PC-3 (cell line): ENCODE measurements around the gene RALY. TPM values are rescaled to one million over a fixed set of nuclear protein-coding genes. Genes with fewer than 3 reads are reported as not detected.

Experiments
- ATAC-seq: fragments of 200-7000 bp; cut with Tn5 transposase; 2 replicates; pipeline ENCODE4 v1.9.1; 2020; ENCODE audit warnings: mild to moderate bottlenecking, moderate library complexity
- BruUV-seq: library from RNA; stranded (reverse); fragments of 400-500 nt; replicated peaks from 2 replicates; lab custom pipeline; 2021; lab: Mats Ljungman, UMichigan
- CTCF ChIA-PET: fragments of 300-600 bp; sonication (Branson Sonifier 250); formaldehyde crosslinking; loops from one replicate; lab custom pipeline; 2022; ENCODE audit warnings: antibody characterized with exemption; lab: Charles Lee
- POLR2A ChIA-PET: fragments of 300-600 bp; sonication (Branson Sonifier 250); formaldehyde crosslinking; loops from one replicate; lab custom pipeline; 2022; ENCODE audit warnings: antibody characterized with exemption; ENCODE audit not compliant: unreplicated experiment; lab: Charles Lee
- DNase-seq: peaks from one replicate; pipeline ENCODE4 v3.0.0-alpha.2; 2015
- H2AFZ ChIP-seq: fragments of 300-600 bp; sonication (generic); 2 replicates; pipeline ENCODE4 v1.6.0; 2016; ENCODE audit warnings: antibody characterized with exemption, low read length
- H3F3A ChIP-seq: fragments of 300-600 bp; sonication (generic); one replicate; pipeline ENCODE4 v1.6.0; 2017; ENCODE audit warnings: antibody characterized with exemption, low read length, control low read depth, mild to moderate bottlenecking; ENCODE audit not compliant: unreplicated experiment
- H3K27ac ChIP-seq: fragments of 300-600 bp; sonication (generic); 2 replicates; pipeline ENCODE4 v1.5.1; 2016; ENCODE audit warnings: mild to moderate bottlenecking, low read length
- H3K27me3 ChIP-seq: fragments of 300-600 bp; sonication (generic); 2 replicates; pipeline ENCODE4 v1.6.1; 2016; ENCODE audit warnings: low read length, mixed read lengths
- H3K36me3 ChIP-seq: fragments of 300-600 bp; sonication (generic); 2 replicates; pipeline ENCODE4 v1.6.1; 2016; ENCODE audit warnings: low read depth, mixed run types, low read length, mixed read lengths
- H3K4me1 ChIP-seq: fragments of 300-600 bp; sonication (generic); 2 replicates; pipeline ENCODE4 v1.5.1; 2016; ENCODE audit warnings: low read length; ENCODE audit not compliant: insufficient read depth
- H3K4me2 ChIP-seq: fragments of 300-600 bp; sonication (generic); 2 replicates; pipeline ENCODE4 v1.6.0; 2016; ENCODE audit warnings: low read length
- H3K4me3 ChIP-seq: fragments of 300-600 bp; sonication (generic); 2 replicates; pipeline ENCODE4 v1.5.1; 2016; ENCODE audit warnings: mild to moderate bottlenecking, low read length, mixed read lengths
- H3K79me2 ChIP-seq: fragments of 300-600 bp; sonication (generic); 2 replicates; pipeline ENCODE4 v1.6.1; 2017; ENCODE audit warnings: low read length, mixed read lengths
- H3K9ac ChIP-seq: fragments of 300-600 bp; sonication (generic); 2 replicates; pipeline ENCODE4 v1.6.0; 2016; ENCODE audit warnings: mild to moderate bottlenecking, low read length
- H3K9me2 ChIP-seq: fragments of 300-600 bp; sonication (generic); replicated peaks from 2 replicates; pipeline ENCODE4 v1.6.1; 2016; ENCODE audit warnings: mixed run types, low read length, mixed read lengths
- H3K9me3 ChIP-seq: fragments of 300-600 bp; sonication (generic); 2 replicates; pipeline ENCODE4 v1.6.1; 2016; ENCODE audit warnings: low read length, mixed read lengths
- H4K20me1 ChIP-seq: fragments of 300-600 bp; sonication (generic); 2 replicates; pipeline ENCODE4 v1.6.1; 2016; ENCODE audit warnings: low read length, mixed read lengths
- EZH2 ChIP-seq: fragments of 300-600 bp; sonication (generic); IDR thresholded peaks from one replicate; pipeline ENCODE4 v1.6.1; 2017; ENCODE audit warnings: antibody characterized with exemption, mild to moderate bottlenecking, low read length; ENCODE audit not compliant: unreplicated experiment
- EZH2phosphoT487 ChIP-seq: fragments of 300-600 bp; sonication (generic); IDR thresholded peaks from 2 replicates; pipeline ENCODE4 v1.6.1; 2018; ENCODE audit warnings: mild to moderate bottlenecking, antibody characterized with exemption, low read length, borderline replicate concordance
- intact Hi-C: fragments of 100-400 bp; cut with micrococcal nuclease; formaldehyde crosslinking; loops from 2 replicates; pipeline ENCODE4 v1.9.0; 2023
- total RNA-seq: library from RNA; depleted of rRNA; stranded (reverse); fragments of >200 nt; gene quantifications from 2 replicates; pipeline ENCODE4 v1.2.3, GENCODE V29; 2014
- TF ChIP-seq, protein P1 (sequence below): fragments of 300-600 bp; sonication (generic); conservative IDR thresholded peaks from 2 replicates; pipeline ENCODE4 v1.5.1; 2017; ENCODE audit warnings: antibody characterized with exemption, low read depth, mild to moderate bottlenecking, low read length

RALY gene
- total RNA-seq, 1 experiment from 2014 or later = 160 TPM

GRCh38 chr20:34082232-34082887, 88.6 kb downstream of the RALY start:
- Histone ChIP-seq H3K4me3 (no peak overlapping the region), H3K36me3 (peaks cover 35% of the 10 kb centered on the region), H3K9me2 (no peaks in the 10 kb centered on the region), H3K27me3 (no peaks in the 10 kb centered on the region), H3K79me2 (no peaks in the 10 kb centered on the region), H3K4me2 (no peak overlapping the region), H2AFZ (no peak overlapping the region), H4K20me1 (peaks cover 4% of the 10 kb centered on the region; the same call in 1 of the 2 replicates), H3K27ac (no peak overlapping the region), H3K9me3 (no peaks in the 10 kb centered on the region), H3F3A (peaks cover 6% of the 10 kb centered on the region), H3K9ac (no peak overlapping the region), H3K4me1 (peaks cover 8% of the 10 kb centered on the region; the same call in 1 of the 2 replicates)
- intact Hi-C loops = no loop called here
- TF ChIP-seq EZH2phosphoT487 (no peak), EZH2 (no peak)
- TF ChIP-seq, protein P1, sequence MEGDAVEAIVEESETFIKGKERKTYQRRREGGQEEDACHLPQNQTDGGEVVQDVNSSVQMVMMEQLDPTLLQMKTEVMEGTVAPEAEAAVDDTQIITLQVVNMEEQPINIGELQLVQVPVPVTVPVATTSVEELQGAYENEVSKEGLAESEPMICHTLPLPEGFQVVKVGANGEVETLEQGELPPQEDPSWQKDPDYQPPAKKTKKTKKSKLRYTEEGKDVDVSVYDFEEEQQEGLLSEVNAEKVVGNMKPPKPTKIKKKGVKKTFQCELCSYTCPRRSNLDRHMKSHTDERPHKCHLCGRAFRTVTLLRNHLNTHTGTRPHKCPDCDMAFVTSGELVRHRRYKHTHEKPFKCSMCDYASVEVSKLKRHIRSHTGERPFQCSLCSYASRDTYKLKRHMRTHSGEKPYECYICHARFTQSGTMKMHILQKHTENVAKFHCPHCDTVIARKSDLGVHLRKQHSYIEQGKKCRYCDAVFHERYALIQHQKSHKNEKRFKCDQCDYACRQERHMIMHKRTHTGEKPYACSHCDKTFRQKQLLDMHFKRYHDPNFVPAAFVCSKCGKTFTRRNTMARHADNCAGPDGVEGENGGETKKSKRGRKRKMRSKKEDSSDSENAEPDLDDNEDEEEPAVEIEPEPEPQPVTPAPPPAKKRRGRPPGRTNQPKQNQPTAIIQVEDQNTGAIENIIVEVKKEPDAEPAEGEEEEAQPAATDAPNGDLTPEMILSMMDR = no peak
- ChIA-PET CTCF (interaction anchor here (0.5 to 1.1 kb wide), 3 partner anchors 11 to 155 kb away, joined by 3 to 10 read pairs (median 8); no protein-coding TSS in a partner anchor), POLR2A (interaction anchor here (0.5 kb wide), 1 partner anchor 44 kb away, joined by 3 read pairs; no protein-coding TSS in a partner anchor)
- DNase-seq (no peak), ATAC-seq (no peak)
- no TSS peak for BruUV-seq

- peak; percentile 76 for DNase-seq
- Histone ChIP-seq H3K36me3 (peaks cover 40% of the 10 kb centered on the region), H3K27me3 (no peaks in the 10 kb centered on the region), H3K4me2 (no peak overlapping the region), H3K27ac (no peak overlapping the region), H4K20me1 (peaks cover 4% of the 10 kb centered on the region; the same call in 1 of the 2 replicates), H3K4me1 (peaks cover 8% of the 10 kb centered on the region; the same call in 1 of the 2 replicates), H3K9me2 (no peaks in the 10 kb centered on the region), H3F3A (peaks cover 6% of the 10 kb centered on the region), H3K79me2 (no peaks in the 10 kb centered on the region), H2AFZ (no peak overlapping the region), H3K4me3 (no peak overlapping the region), H3K9ac (no peak overlapping the region), H3K9me3 (no peaks in the 10 kb centered on the region)
- TF ChIP-seq EZH2 = no peak
- TF ChIP-seq, protein P1 = peak; percentile 39; the same call in 1 of the 2 replicates
- intact Hi-C loops = no loop called here
- peak; percentile 85 for ATAC-seq
- ChIA-PET POLR2A (interaction anchor here (0.6 kb wide), 1 partner anchor 26 kb away, joined by 3 read pairs; no protein-coding TSS in a partner anchor), CTCF (interaction anchor here (0.5 to 1.1 kb wide), 3 partner anchors 10 to 156 kb away, joined by 3 to 10 read pairs (median 8); no protein-coding TSS in a partner anchor)
- BruUV-seq = no TSS peak
Measured at GRCh38 chr20:34083137-34083536, 89.4 kb downstream of the RALY start.

GRCh38 chr20:34083781-34084180, 90.1 kb downstream of the RALY start:
- no TSS peak for BruUV-seq
- Histone ChIP-seq H3F3A (peaks cover 7% of the 10 kb centered on the region), H3K27ac (no peak overlapping the region), H3K9me2 (no peaks in the 10 kb centered on the region), H3K9me3 (no peaks in the 10 kb centered on the region), H4K20me1 (peaks cover 8% of the 10 kb centered on the region; the same call in 1 of the 2 replicates), H3K9ac (no peak overlapping the region), H3K36me3 (peaks cover 46% of the 10 kb centered on the region), H3K4me2 (no peak overlapping the region), H3K79me2 (no peaks in the 10 kb centered on the region), H3K27me3 (no peaks in the 10 kb centered on the region), H2AFZ (no peak overlapping the region), H3K4me3 (no peak overlapping the region), H3K4me1 (peaks cover 8% of the 10 kb centered on the region; the same call in 1 of the 2 replicates)
- CTCF ChIA-PET = no interaction called here
- no peak for ATAC-seq
- DNase-seq = no peak
- TF ChIP-seq EZH2 (no peak), EZH2phosphoT487 (no peak)
- TF ChIP-seq, protein P1 = no peak
- intact Hi-C loops = no loop called here
- POLR2A ChIA-PET = no interaction called here
